ENCODE results near the gene MCL1. TPM values are rescaled to one million over a fixed set of nuclear protein-coding genes. Genes with fewer than 3 reads are reported as not detected.

MCL1 gene
- total RNA-seq, 1 donor from 2014 or later, result 268 TPM

- Mint-ChIP-seq H3K4me3 (no peak overlapping the region), H3K27me3 (ENCODE audit: low read depth) (no peaks in the 10 kb centered on the region), H3K4me1 (peaks cover 5% of the 10 kb centered on the region), H3K27ac (no peak overlapping the region), H3K9me3 (no peaks in the 10 kb centered on the region), H3K36me3 (no peaks in the 10 kb centered on the region)
- DNase-seq (ENCODE audit: low spot score in 2 of 2, unreplicated experiment in 2 of 2), result no peak
- TF ChIP-seq CTCF (IDR thresholded peaks at IDR 0.05; ENCODE audit: unreplicated experiment), result no peak
These were observed 54.1 kb downstream of the MCL1 start for GRCh38 chr1:150525348-150525747.

Small RNAs within 50 kb of the gene (microRNA-seq; reads per million reads assigned to microRNA genes)
- not detected for gene MIR4257

Other genes starting within 250 kb of the MCL1 start
- 38.5 to 40.5 TPM (median 39.9 TPM) in 3 replicates for gene RPRD2, start 215.5 kb downstream of the MCL1 start, total RNA-seq
- 31.7 to 33.3 TPM (median 32.6 TPM) in 3 replicates for gene TARS2, start 92.2 kb downstream of the MCL1 start, total RNA-seq
- gene ECM1, start 71.5 kb downstream of the MCL1 start, total RNA-seq, result 4.9 to 5.0 TPM (median 4.9 TPM) in 3 replicates
- gene FALEC, start 63.9 kb downstream of the MCL1 start, total RNA-seq, result 1.2 to 1.9 TPM (median 1.7 TPM) in 3 replicates
- 16.1 to 18.0 TPM (median 16.6 TPM) in 3 replicates for gene ADAMTSL4, start 30.2 kb downstream of the MCL1 start, total RNA-seq
- gene ENSA, start 50.0 kb upstream of the MCL1 start, total RNA-seq, result 115 to 117 TPM (median 117 TPM) in 3 replicates
- gene GOLPH3L, start 117.5 kb upstream of the MCL1 start, total RNA-seq, result 26.2 to 27.6 TPM (median 26.6 TPM) in 3 replicates
- gene HORMAD1, start 141.3 kb upstream of the MCL1 start, total RNA-seq, result not detected in 3 replicates
- gene CTSS, start 186.2 kb upstream of the MCL1 start, total RNA-seq, result 2.1 to 3.1 TPM (median 2.6 TPM) in 3 replicates
- 24.3 to 28.3 TPM (median 27.5 TPM) in 3 replicates for gene CTSK, start 228.7 kb upstream of the MCL1 start, total RNA-seq

All from mesothelial cell of epicardium (in vitro differentiated cells).